Measurements from ENCODE around the gene RELCH.

Gene RELCH

GRCh38 chr18:62324917-62325805 lies 138.1 kb downstream of the RELCH start, which contains the start of gene TNFRSF11A:
Gene TNFRSF11A, plus strand, starts transcription at chr18:62325310. Its CDS starts 43 bp downstream, at chr18:62325353.
- no peaks in the 10 kb centered on the region for H3K27me3 ChIP-seq (ENCODE audit: control insufficient read depth, insufficient read depth, low read length)
- peak; percentile 29 for TF ChIP-seq CTCF (IDR thresholded peaks at IDR 0.05)
- peak within 1 kb of the TSS; percentile 96 for H2AFZ ChIP-seq
- H3K4me3 ChIP-seq (ENCODE audit: low read depth, low read length) = peak within 1 kb of the TSS; percentile 55
- H3K9me3 ChIP-seq (ENCODE audit: control insufficient read depth, low read length) = no peaks in the 10 kb centered on the region
- peaks cover 3% of the 10 kb centered on the region for H3K4me1 ChIP-seq
- H3K79me2 ChIP-seq = no peaks in the 10 kb centered on the region
- H3K36me3 ChIP-seq (ENCODE audit: control insufficient read depth, insufficient read depth, low read length) = no peaks in the 10 kb centered on the region
- peak within 1 kb of the TSS; percentile 92 for H3K4me2 ChIP-seq (ENCODE audit: low read length)
- no peak within 1 kb of the TSS for H3K9ac ChIP-seq
- H3K27ac ChIP-seq = peak within 1 kb of the TSS; percentile 55

GRCh38 chr18:62325806-62326645 lies 139.0 kb downstream of the RELCH start:
- TF ChIP-seq CTCF (IDR thresholded peaks at IDR 0.05) = no peak
- Histone ChIP-seq H3K4me1 (peaks cover 3% of the 10 kb centered on the region), H3K9ac (no peak overlapping the region), H3K27ac (no peak overlapping the region), H3K9me3 (ENCODE audit: control insufficient read depth, low read length) (no peaks in the 10 kb centered on the region), H2AFZ (peak overlapping the region; percentile 92), H3K4me3 (ENCODE audit: low read depth, low read length) (peak overlapping the region; percentile 55), H3K79me2 (no peaks in the 10 kb centered on the region), H3K36me3 (ENCODE audit: control insufficient read depth, insufficient read depth, low read length) (no peaks in the 10 kb centered on the region), H3K4me2 (ENCODE audit: low read length) (peak overlapping the region; percentile 92), H3K27me3 (ENCODE audit: control insufficient read depth, insufficient read depth, low read length) (no peaks in the 10 kb centered on the region)

- Histone ChIP-seq H3K9ac (no peak overlapping the region), H3K27me3 (ENCODE audit: control insufficient read depth, insufficient read depth, low read length) (no peaks in the 10 kb centered on the region), H3K4me1 (peaks cover 3% of the 10 kb centered on the region)
These were observed 139.7 kb downstream of the RELCH start for GRCh38 chr18:62326646-62327348.

GRCh38 chr18:62327977-62328376 lies 140.9 kb downstream of the RELCH start:
- Histone ChIP-seq H3K27ac (no peak overlapping the region), H3K79me2 (no peaks in the 10 kb centered on the region), H3K4me2 (ENCODE audit: low read length) (no peak overlapping the region), H3K36me3 (ENCODE audit: control insufficient read depth, insufficient read depth, low read length) (no peaks in the 10 kb centered on the region), H3K4me1 (peaks cover 3% of the 10 kb centered on the region), H3K4me3 (ENCODE audit: low read depth, low read length) (no peak overlapping the region), H3K27me3 (ENCODE audit: control insufficient read depth, insufficient read depth, low read length) (no peaks in the 10 kb centered on the region), H3K9ac (no peak overlapping the region), H2AFZ (no peak overlapping the region), H3K9me3 (ENCODE audit: control insufficient read depth, low read length) (no peaks in the 10 kb centered on the region)
- TF ChIP-seq CTCF (IDR thresholded peaks at IDR 0.05) = no peak

More at GRCh38 chr18:62326646-62327348, 139.7 kb downstream of the RELCH start:
- Histone ChIP-seq H3K4me3 (ENCODE audit: low read depth, low read length) (no peak overlapping the region), H3K27ac (no peak overlapping the region), H3K4me2 (ENCODE audit: low read length) (no peak overlapping the region), H3K9me3 (ENCODE audit: control insufficient read depth, low read length) (no peaks in the 10 kb centered on the region), H3K79me2 (no peaks in the 10 kb centered on the region), H2AFZ (no peak overlapping the region), H3K36me3 (ENCODE audit: control insufficient read depth, insufficient read depth, low read length) (no peaks in the 10 kb centered on the region)
- TF ChIP-seq CTCF (IDR thresholded peaks at IDR 0.05) = no peak
